ENCODE data around the gene DNAJC22. TPM values are rescaled to one million over a fixed set of nuclear protein-coding genes. Genes with fewer than 3 reads are reported as not detected.

DNAJC22 gene
- total and polyA plus RNA-seq, 2 of the 13 experiments (the other 11 are each of a cell fraction or from before 2014, with no cell fraction given) = 25.2 to 31.7 TPM

DNA sequence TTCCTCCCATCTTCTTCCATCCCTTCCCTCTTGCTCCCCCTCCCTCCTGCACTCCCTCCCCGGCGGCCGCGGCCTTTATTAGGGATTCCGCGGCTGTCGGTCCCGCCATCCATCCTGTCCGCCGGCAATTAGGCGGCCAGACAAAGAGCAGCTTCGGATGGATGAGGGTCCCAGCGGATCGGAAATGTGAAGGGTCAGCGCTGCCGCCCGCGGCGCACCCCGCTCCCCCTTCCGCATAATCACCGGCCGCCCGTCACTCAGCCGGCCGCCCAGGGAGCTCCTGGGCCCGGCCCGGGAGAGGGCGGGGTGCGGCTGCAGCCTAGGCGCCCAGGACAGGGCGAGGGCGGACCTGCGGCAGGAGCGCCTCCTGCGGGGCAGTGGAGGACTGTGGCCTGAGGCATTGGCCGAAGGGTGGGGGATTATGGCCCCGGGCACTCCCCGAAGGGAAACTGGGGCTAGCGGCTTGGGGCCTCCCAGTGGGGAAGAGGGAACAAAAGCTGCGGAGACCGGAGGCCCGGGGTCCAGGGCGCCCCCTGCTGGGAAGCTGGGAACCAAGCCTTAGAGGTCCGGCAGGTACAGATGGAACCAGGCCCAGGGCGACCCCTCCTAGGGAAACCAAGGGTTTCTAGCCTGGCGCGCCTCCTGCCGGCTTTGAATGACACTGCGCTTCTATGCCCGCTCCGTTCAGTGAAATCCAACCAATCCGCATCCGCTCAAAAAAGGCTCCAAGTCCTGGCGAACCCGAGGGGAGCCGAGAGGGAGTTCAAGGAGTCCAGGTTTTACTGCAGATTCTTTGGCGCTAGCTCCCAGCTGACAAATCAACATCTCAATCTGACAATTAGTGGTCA lies 4.4 kb upstream of the DNAJC22 start (continued):
- TF ChIP-seq ZNF382 (CRISPR knock-in tag; IDR thresholded peaks at IDR 0.05; ENCODE audit: borderline replicate concordance) (no peak), ZNF777 (CRISPR knock-in tag; IDR thresholded peaks at IDR 0.05) (0 out of 2 replicates have a peak, but pooled peaks have one; percentile 17), ZNF33B (CRISPR knock-in tag; IDR thresholded peaks at IDR 0.05) (peak; percentile 56; the same call in 1 of the 2 replicates), ZMYM2 (CRISPR knock-in tag; IDR thresholded peaks at IDR 0.05) (no peak), SOX6 (IDR thresholded peaks at IDR 0.05) (no peak), SOX6 (CRISPR knock-in tag; IDR thresholded peaks at IDR 0.05) (peak; percentile 58), SP5 (CRISPR knock-in tag; IDR thresholded peaks at IDR 0.05; ENCODE audit: borderline replicate concordance, low read depth) (0 out of 2 replicates have a peak, but pooled peaks have one; percentile 18), ZNF800 (CRISPR knock-in tag; IDR thresholded peaks at IDR 0.05) (peak; percentile 43; the same call in 1 of the 2 replicates), ZNF572 (CRISPR knock-in tag; IDR thresholded peaks at IDR 0.05) (peak; percentile 51; the same call in 1 of the 2 replicates), NRL (CRISPR knock-in tag; IDR thresholded peaks at IDR 0.05; ENCODE audit: borderline replicate concordance) (0 out of 2 replicates have a peak, but pooled peaks have one; percentile 23), ZNF333 (CRISPR knock-in tag; IDR thresholded peaks at IDR 0.05; ENCODE audit: borderline replicate concordance) (0 out of 2 replicates have a peak, but pooled peaks have one; percentile 44), IRF2 (CRISPR knock-in tag; IDR thresholded peaks at IDR 0.05) (peak; percentile 36; the same call in 1 of the 2 replicates), HOMEZ (CRISPR knock-in tag; IDR thresholded peaks at IDR 0.05; ENCODE audit: low read depth) (0 out of 2 replicates have a peak, but pooled peaks have one; percentile 29), MXI1 (IDR thresholded peaks at IDR 0.05; ENCODE audit: borderline replicate concordance, low read depth, low read length) (peak; percentile 45; the same call in 1 of the 3 replicates), ZBTB7B (CRISPR knock-in tag; IDR thresholded peaks at IDR 0.05) (peak; percentile 90), PATZ1 (CRISPR knock-in tag; IDR thresholded peaks at IDR 0.05) (peak; percentile 48), KDM1A (CRISPR knock-in tag; IDR thresholded peaks at IDR 0.05) (0 out of 2 replicates have a peak, but pooled peaks have one; percentile 12), HDAC2 (CRISPR knock-in tag; IDR thresholded peaks at IDR 0.05) (peak; percentile 31), ZNF761 (CRISPR knock-in tag; conservative IDR thresholded peaks at IDR 0.05) (peak; percentile 59; the same call in 1 of the 2 replicates)
- TF ChIP-seq, protein P1, sequence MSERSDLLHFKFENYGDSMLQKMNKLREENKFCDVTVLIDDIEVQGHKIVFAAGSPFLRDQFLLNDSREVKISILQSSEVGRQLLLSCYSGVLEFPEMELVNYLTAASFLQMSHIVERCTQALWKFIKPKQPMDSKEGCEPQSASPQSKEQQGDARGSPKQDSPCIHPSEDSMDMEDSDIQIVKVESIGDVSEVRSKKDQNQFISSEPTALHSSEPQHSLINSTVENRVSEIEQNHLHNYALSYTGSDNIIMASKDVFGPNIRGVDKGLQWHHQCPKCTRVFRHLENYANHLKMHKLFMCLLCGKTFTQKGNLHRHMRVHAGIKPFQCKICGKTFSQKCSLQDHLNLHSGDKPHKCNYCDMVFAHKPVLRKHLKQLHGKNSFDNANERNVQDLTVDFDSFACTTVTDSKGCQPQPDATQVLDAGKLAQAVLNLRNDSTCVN (CRISPR knock-in tag; IDR thresholded peaks at IDR 0.05; ENCODE audit: borderline replicate concordance) = no peak
- TF ChIP-seq, protein P2, sequence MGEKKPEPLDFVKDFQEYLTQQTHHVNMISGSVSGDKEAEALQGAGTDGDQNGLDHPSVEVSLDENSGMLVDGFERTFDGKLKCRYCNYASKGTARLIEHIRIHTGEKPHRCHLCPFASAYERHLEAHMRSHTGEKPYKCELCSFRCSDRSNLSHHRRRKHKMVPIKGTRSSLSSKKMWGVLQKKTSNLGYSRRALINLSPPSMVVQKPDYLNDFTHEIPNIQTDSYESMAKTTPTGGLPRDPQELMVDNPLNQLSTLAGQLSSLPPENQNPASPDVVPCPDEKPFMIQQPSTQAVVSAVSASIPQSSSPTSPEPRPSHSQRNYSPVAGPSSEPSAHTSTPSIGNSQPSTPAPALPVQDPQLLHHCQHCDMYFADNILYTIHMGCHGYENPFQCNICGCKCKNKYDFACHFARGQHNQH (CRISPR knock-in tag; IDR thresholded peaks at IDR 0.05) = 0 out of 2 replicates have a peak, but pooled peaks have one; percentile 46
